GM18909 (cell line): ENCODE measurements around the gene OR2T1.
"Not testable (repeated sequence)": the region's sequence is repeated elsewhere in the genome, so short reads cannot be mapped to it uniquely, and the experiment has no call there.

ENCODE experiments used
- ATAC-seq: cut with Tn5 transposase; IDR thresholded peaks from one replicate; pipeline ENCODE4 v1.9.1; 2021; ENCODE audit warnings: mild to moderate bottlenecking; ENCODE audit not compliant: unreplicated experiment, poor library complexity

OR2T1 gene

GRCh38 chr1:248402748-248403147, at the start of gene OR2T1:
TSS of gene OR2T1 (plus strand) at chr1:248403048. CDS start at chr1:248406148, 3,100 bp downstream.
- no peak for ATAC-seq

GRCh38 chr1:248359415-248359814, 43.4 kb upstream of the OR2T1 start:
- ATAC-seq, result no peak

GRCh38 chr1:248361121-248361715, 41.6 kb upstream of the OR2T1 start, which contains the start of gene OR2T4:
TSS of gene OR2T4 (plus strand) at chr1:248361665. CDS start at chr1:248361665, 0 bp downstream.
- ATAC-seq, result no peak

GRCh38 chr1:248366609-248367008, 36.2 kb upstream of the OR2T1 start:
- no peak for ATAC-seq

GRCh38 chr1:248372394-248372793, 30.5 kb upstream of the OR2T1 start:
- ATAC-seq, result peak; percentile 59

GRCh38 chr1:248373761-248374160, 29.1 kb upstream of the OR2T1 start:
- no peak for ATAC-seq

- ATAC-seq, result no peak
Measured at GRCh38 chr1:248375446-248375845, 27.4 kb upstream of the OR2T1 start, which contains the start of gene OR2T6. TSS of gene OR2T6 (plus strand) at chr1:248375746. CDS start at chr1:248387609, 11,863 bp downstream.

GRCh38 chr1:248376916-248377315, 25.9 kb upstream of the OR2T1 start:
- no peak for ATAC-seq

GRCh38 chr1:248380854-248381253, 22.0 kb upstream of the OR2T1 start:
- no peak for ATAC-seq

- ATAC-seq, result no peak
Measured at GRCh38 chr1:248388426-248388825, 14.4 kb upstream of the OR2T1 start.

GRCh38 chr1:248393050-248393449, 9.8 kb upstream of the OR2T1 start:
- no peak for ATAC-seq

- ATAC-seq, result peak; percentile 45
Measured at GRCh38 chr1:248404024-248404423, 1.2 kb downstream of the OR2T1 start.

GRCh38 chr1:248406721-248407692, 4.2 kb downstream of the OR2T1 start:
- ATAC-seq, result no peak

- peak; percentile 65 for ATAC-seq
Measured at GRCh38 chr1:248416226-248416625, 13.4 kb downstream of the OR2T1 start.

- ATAC-seq, result no peak
Measured at GRCh38 chr1:248417854-248418253, 15.0 kb downstream of the OR2T1 start.

- ATAC-seq, result no peak
Measured at GRCh38 chr1:248421384-248421783, 18.5 kb downstream of the OR2T1 start.

GRCh38 chr1:248427526-248428191, 24.8 kb downstream of the OR2T1 start:
- peak; percentile 77 for ATAC-seq

GRCh38 chr1:248428192-248428533, 25.3 kb downstream of the OR2T1 start:
- peak; percentile 99 for ATAC-seq

GRCh38 chr1:248431683-248432082, 28.8 kb downstream of the OR2T1 start:
- ATAC-seq, result not testable (repeated sequence)

GRCh38 chr1:248432201-248432600, 29.4 kb downstream of the OR2T1 start:
- not testable (repeated sequence) for ATAC-seq
